TTC549 (cell line): ENCODE data around the gene INPP1.

Experiments
- FAIRE-seq: peaks from 2 replicates; lab custom pipeline; 2012; peaks lifted over from hg19 to GRCh38; lab: Jason Lieb, UNC

Gene INPP1

DNA sequence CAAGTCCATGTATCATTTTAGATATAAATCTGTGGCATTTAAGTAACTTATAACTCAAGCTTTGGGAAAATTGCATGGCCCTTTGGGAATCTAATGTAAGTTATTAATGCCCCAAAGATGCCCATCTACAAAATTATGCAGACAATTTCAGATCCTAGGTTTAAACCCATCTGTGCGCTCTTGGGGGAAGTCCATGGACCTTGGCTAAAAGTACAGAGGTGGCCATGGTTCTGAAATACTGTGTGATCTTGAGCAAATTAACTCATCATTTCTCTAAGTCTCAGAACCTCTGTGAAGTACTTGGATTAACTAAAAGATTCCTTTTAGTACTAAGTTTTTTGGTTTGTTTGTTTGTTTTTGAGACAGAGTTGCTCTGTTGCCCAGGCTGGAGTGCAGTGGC lies 19.5 kb downstream of the INPP1 start:
- FAIRE-seq: no peak

DNA sequence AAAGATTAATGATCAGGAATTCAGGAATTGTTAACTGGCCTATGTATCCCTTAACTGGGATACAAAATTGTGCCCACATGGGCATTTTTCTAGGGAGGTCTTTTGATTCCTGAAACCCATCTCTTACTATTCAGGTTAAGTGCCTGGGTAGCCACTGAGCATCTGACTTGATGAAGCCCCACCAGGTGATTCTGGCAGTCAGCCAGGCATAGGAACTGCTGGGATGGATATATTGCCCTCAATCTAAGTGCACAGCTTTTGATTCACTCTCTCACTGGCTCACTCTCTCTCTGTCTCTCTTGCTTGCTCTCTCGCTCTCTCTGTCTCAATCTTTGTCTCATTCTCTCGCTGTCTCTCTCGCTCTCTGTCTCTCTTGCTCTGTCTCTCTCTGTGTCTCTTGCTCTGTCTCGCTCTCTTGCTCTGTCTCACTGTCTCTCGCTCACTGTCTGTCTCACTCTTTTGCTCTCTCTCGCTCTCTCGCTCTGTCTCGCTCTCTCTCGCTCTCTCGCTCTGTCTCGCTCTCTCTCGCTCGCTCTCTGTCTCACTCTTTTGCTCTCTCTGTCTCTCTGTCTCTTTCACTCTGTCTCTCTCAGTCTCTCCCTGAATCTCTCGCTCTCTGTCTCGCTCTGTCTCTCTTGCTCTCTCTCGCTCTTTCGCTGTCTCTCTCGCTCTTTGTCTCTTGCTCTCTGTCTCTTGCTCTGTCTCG lies 22.3 kb downstream of the INPP1 start:
- no peak for FAIRE-seq

DNA sequence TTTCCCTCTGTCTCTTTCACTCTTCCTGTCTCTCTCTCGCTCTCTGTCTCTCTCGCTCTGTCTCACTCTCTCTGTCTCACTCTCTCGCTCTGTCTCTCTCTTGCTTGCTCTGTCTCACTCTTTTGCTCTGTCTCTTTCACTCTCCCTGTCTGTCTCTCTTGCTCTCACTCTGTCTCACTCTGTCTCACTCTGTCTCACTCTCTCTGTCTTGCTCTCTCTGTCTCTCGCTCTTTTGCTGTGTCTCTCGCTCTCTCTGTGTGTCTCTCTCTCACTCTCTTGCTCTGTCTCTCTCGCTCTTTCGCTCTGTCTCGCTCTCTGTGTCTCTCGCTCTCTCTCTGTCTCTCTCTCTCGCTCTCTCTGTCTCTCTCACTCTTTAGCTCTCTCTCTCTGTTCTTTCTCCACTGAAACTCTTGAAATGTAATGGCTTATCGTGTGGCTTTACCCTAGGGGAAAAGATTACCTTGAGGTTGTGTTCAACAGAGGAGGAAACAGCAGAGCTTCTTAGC lies 22.9 kb downstream of the INPP1 start:
- FAIRE-seq: no peak

DNA sequence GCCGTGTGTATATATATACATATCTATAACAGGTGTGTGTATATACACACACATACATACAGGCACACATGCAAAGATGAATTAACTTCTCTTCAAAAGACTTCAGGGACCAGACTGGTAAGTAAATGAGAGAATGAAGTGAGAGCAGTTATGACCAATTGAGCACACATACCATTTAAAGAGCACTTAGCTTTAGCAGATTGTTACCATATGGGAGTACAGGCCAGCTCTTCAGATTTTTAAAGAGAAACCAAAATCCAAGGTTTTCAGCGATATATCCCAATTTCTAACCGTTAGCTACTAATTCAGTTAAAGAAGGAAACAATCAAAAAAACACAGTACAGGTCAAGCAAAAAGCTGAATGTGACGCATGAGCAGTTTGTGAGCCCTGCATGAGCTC lies 23.7 kb downstream of the INPP1 start:
- FAIRE-seq: no peak

DNA sequence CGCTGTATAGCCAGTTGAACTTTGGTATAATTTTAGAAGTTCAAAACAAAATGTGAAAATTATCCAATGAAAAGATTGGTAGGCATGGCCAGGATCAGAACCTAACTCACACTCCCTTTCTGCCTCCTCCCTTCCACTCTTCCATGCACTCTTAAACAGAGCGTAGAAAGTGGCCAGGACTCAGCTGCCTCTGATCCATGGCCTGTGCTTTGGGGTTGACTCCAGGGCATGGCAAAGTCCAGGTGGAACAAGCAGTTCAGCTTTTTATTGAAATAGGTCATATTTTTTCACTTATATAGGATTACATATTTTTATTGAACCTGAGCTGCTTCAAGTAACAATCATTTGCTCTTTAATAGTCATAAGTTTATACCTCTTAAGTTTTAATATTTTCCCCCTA lies 26.2 kb downstream of the INPP1 start:
- FAIRE-seq: no peak

DNA sequence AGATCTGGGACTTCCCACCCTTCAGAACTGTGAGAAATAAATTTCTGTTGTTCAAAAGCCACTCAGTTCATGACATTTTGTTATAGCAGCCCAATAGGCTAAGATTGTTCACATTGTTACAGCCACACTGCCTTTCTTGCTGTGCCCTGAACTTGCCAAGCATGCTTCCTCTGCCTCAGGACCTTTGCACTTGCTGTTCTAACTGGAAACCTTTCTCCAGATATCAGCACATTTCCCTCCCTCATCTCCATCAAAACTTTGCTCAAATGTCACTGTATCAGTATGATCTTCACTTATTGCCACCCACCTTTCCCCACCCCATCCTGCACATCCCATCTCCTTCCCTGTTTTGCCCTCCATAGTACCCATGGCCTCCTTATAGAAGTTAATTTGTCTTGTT lies 32.7 kb downstream of the INPP1 start:
- FAIRE-seq: no peak

DNA sequence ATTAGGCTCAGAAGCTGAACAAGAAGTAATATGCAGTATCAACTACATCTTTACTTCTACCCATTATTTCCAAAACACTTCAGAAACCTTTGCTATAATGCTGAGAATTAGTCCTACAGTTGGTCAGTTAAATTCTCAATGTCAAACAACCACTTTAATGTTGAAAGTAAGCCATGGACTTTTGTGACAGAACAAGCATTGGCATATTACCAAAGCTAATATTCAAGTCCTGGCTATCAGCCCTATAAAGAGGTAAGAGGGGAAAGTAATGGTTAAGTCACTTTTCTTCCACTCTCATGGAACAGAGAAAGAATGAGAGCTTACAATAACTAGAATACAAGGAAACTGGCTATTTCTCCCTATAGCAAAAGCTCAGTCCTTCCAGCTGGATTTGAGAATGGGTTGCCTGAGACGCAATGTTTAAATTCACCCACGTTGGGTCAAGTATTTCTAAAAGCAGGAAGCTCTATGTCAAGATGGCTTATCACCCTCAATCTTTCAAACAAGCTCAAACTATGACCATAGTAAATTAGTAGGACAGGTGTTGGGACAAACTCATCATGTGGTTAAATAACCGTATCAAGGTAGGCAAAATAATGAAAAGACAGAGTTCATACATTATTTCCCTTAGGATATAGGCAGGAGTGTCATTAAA lies 33.3 kb downstream of the INPP1 start:
- FAIRE-seq: no peak

DNA sequence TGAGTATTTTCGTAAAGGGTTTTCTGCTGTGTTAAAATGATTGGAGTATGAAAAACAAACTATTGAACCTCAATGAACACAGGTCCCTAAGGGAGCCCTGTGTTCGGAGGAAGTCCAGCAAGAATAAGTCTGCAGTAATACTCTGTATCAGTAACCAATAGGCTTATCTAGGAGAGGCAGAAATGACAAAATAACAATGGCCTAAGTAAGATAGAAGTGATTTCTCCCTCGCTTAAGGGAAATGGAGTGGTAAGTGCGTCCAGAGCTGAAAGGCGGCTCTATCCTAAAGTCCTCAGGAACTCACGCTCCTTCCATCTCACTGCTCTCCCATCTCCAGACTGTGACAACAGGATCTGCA lies 35.5 kb downstream of the INPP1 start:
- no peak for FAIRE-seq

DNA sequence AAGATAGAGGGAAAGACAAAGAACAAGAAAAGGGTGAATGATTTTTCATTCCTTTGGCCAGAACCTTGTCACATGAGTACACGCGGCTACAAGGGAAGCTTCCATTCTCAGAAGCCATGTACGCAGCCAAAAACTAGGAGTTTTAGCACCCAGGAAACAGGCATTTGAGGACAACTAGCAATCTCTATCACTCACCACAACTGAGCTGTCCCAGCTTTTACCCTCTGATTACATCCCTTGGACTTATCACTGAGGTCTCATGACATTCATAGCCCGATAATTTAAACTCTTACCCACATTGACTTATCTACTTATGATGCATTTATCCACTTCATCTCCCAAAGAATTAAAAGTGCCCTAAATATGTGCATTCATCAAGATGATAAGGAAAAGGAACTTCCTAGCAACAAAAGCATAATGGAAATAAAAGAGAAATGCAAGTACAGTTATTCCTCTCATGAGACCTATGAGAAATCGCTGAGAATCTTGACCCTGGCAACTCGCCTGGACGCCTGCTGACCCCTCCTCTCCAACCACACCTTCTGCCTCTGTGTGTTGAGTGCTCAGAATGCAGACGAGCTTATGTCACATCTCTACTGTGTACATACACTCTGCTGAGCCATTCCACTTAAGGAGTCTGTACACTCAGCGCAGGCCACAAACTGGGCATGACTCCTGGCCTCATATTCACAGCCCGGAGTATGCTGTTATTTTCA lies 36.0 kb downstream of the INPP1 start:
- no peak for FAIRE-seq

DNA sequence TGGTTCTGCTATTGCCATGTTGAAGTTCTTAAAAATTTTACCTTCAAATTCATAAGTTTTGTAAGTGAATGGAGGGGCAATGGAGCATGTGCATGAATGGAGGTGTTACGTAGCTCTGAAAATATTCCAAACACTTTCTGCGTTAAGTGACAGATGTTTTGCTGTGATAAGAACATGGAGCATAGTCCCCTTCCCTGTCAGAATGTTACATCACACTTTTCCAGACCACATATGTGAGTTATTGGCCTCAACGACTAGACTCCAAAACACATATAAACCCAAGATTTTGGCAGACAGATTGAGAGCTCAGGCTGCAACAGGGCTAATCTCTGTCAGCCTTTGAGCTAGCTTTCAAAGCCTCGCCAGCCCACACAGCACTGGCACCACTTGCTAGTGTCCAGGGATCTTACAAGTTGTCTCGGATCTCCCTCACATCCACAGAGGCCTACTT lies 37.6 kb downstream of the INPP1 start:
- no peak for FAIRE-seq

DNA sequence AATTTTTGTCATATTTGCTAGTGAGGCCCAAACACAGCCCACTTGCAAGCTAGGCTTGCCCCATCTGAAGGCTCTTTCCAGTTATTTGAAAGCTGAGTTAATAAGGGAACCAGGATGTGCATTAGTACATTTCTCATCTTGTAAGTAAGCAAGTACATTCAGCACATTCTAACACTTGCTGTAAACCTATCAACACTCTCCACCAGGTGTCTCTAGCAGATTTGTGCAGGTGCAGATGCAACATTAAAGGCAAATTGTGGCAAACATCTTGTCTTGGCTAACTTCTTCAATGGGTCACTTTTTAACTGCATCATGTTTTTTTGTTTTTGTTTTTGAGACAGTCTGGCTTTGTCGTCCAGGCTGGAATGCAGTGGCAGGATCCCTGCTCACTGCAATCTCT lies 39.5 kb downstream of the INPP1 start:
- FAIRE-seq: no peak

DNA sequence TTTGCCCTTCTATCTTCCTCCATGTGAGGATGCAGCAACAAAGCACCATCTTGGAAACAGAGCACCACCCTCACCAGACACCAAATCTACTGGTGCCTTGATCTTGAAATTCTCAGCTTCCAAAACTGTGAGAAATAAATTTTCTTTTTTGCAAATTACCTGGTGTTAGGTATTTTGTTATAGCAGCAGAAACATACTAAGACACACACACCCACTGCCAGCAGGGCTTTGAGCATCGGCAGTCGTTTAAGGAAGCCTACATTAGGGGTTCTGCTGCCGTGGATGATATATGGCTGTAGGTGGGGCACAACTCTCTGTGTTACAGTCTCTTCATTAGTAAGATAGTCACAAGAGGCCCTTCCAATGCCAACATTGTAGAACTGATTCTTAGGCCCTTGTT lies 44.0 kb downstream of the INPP1 start:
- FAIRE-seq: no peak

DNA sequence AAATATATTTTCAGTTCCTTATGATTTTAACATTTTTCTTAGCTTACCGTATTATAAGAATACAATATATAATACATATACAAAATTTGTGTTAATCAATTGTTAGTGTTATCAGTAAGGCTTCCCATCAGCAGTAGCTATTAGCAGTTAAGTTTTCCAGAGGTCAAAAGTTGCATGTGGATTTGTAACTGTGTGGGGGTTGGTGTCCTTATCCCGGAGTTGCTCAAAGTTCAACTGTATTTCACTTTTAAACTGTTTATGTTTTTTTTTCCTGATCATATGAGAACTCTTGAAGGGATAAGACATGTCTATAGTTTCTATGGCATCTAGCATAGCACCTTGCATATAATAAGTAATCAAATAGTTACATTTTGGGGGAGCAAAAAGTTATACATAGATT lies 52.9 kb downstream of the INPP1 start:
- FAIRE-seq: no peak

DNA sequence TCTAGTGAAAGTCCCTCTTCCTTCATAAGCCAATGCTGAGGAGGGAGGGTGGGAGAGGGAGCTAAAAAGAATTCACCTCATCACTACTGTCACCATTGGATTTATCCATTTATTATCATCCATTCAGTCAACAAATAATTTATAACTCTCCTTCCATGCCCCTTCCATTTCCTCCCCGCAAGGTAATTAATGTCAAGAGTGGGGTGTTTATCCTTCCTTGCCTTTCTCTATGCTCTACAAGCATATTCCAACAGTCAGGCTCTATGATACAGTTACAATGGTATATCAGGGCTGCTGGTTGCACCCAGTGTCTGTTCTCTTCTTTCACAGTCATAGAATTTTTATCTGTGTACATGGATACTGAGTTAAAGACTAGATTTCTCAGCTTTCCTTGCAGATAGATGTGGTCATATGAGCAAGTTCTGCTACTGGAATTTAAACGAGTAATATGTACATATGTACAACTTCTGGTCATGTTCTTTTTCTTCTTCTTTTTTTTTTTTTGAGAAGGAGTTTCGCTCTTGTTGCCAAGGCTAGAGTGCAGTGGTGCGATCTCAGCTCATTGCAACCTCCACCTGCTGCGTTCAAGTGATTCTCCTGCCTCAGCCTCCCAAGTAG lies 59.7 kb downstream of the INPP1 start:
- no peak for FAIRE-seq

DNA sequence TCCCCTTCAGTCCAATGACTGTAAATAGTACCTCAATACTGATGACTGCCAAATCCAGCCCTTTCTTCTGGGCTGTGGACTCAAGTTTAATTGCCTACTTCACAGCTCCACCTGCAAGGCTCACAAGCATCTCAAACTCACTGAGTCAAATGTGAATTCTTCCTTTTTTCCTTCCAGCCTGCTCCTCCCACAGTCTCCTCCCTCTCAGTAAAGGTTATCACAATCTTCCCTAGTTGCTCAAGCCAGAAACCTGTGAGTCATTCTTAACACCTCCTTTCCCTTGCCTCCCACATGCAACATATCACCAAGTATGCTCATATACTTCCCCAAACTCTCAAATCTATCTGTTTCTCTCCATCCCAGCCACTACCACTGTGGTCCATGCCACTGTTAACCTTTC lies 61.1 kb downstream of the INPP1 start:
- no peak for FAIRE-seq

DNA sequence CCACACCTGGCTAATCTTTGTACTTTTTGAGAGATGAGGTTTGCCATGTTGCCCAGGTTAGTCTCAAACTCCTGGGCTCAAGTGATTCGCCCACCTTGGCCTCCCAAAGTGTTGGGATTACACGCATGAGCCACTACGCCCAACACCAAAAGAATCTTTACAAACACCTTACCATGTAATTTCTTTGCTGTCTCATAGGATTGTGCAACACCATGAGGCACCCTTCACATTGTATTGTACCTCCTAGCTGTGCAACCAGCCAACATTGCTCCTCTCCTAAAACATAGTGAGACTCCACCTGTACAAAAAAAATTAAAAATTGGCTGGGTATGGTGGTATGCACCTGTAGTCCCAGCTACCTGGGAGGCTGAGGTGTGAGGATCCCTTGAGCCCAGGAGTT lies 61.7 kb downstream of the INPP1 start:
- FAIRE-seq: no peak

DNA sequence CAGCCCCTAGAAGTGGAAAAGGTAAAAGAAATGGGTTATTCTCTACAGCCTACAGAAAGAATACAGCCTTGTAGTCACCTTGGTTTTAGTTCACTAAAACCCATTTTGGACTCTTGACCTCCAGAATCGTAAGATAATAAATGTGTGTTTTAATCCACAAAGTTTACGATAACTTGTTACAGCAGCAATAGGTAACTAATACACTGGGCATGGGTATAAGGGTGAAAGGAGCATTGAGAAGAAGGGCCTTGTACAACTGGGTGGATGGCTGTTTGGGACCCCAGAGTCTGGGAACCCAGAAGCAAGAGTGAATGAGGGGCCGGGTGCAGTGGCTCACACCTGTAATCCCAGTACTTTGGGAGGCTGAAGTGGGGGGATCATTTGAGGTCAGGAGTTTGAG lies 62.6 kb downstream of the INPP1 start:
- no peak for FAIRE-seq

DNA sequence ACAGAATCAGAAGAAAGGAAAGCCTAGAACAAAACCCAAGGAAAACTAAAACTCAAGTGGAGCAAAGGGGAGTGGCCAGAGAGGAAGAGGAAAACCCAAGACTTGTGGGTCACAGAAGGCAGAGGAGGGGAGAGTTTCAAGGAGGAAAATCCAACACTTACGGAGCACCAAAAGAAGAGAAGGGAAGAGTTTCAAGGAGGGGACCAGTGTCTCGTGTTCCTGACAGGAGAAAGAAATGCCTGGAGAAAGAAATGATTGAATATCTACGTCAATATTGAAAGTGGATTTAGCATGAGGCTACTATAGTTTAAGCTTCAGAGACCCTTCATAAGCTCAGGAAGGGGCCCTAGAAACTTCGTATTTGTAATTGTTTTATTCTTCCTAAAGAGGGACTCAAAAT lies 63.4 kb downstream of the INPP1 start:
- no peak for FAIRE-seq

DNA sequence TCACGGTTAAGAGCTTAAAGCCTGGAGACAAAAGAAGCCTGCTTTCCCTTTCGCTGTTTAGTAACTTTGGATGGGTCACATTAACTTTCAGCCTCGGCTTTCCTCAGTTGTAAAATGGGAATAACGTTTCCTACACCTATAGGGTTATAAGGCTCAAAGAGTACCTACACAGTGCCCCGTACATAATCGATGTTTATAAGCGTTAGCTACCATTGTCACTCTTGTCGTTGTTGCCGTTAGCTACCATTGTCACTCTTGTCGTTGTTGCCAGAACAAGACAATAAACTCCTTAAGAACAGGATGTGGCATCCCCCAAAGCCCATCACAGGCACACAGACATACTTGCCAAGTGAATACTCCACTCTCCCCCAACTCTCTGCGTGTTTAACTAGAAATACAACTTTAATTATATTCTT lies 63.9 kb downstream of the INPP1 start:
- no peak for FAIRE-seq

DNA sequence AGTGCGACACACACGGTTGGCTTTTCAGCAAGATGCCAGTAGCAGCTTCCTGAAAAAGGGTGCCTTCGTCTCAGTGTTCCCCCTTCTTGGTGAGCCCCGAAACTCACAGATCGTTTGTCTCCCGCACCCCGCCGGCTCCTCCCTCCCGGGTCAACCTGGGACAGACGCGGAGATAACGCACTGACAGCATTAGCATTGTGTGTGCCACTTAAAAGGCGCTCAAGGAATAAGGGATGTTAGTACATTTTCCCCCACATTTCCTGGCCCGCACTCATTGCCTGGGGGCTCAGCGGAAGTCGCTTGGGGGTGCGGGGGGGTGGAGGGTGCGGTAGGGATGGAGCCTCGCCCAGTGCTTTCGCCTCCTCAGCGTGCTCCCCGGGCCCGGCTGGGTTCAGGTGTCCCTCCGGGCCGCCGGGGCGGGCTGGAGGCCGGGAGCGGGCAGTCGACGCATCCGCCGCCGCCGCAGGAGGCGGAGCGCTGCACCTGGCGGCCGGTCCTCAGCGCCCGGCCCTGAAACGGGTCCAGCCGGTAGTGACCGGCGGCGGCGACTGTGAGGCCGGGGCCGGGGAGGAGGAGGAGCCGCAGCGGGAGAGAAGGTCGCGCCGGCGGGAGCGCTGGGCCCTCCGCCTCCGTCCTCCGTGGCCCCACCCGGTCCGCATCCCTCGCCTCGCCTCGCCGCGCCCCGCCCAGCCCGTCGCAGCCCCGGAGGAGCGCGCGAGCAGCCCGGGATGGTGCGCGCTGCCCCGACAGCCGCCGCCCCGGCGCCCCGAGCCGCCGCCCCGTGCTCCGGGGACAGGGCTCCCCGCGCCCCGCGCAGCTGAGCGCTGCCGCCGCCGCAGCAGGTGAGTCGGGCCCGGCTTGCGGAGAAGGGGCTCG lies 64.5 kb downstream of the INPP1 start, which contains the start of gene MFSD6:
MFSD6 (plus strand) TSS at position 694 of the 876 bp plus-strand sequence. CDS start 27,675 bp downstream, outside the sequence.
- no peak for FAIRE-seq

DNA sequence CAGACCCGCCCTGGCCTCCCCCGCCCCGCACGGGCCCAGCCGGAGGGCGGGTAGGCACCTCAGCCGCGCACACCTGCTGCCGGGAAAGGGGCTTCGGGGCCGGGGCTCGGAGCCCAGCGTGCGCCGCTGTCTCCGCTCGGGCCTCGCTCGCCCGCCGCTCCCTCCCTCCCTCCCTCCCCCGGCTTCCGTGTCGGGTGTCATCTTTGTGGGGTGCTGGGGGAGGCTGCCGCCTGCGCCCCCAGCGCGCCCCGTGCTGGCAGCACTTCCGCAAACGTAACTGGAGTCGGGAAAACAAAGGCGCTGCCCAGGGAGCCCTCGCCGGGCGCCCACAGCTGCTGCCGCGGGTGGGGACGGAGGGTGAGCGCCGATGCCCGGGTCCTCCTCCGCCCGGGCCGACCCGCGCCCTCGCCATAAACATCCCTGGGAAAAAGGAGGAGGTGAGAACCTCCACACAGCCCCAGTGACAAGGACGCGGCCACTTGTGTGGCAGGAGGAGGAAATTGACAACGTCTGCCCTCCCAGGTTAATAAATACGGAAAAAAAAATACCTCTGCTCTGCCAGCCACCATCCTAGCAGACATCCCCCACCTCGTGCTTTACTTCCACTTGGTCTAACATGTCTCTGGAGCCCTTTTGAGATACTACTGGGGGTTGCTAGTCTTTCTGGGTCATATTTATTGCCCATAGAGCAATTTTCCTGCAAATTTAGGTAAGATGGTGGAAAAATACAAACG lies 65.3 kb downstream of the INPP1 start:
- no peak for FAIRE-seq
